ENCODE results near the gene MS4A10. TPM values are rescaled to one million over a fixed set of nuclear protein-coding genes. Genes with fewer than 3 reads are reported as not detected.

The MS4A10 gene
- total and polyA plus RNA-seq, 10 of the 15 experiments (the other 5 are each of a cell fraction or from before 2014, with no cell fraction given), result not detected

- TF ChIP-seq MTA2 (IDR thresholded peaks at IDR 0.05; ENCODE audit: low read depth), result no peak
- peak; percentile 66 for TF ChIP-seq RELB (IDR thresholded peaks at IDR 0.05; ENCODE audit: low read depth)
- peak in 1 of 2 experiments; percentile 18; a peak in 1 of 4 replicates for TF ChIP-seq EP300 (IDR thresholded peaks at IDR 0.05; ENCODE audit: borderline replicate concordance in 1 of 2, control insufficient read depth in 1 of 2, low read depth in 2 of 2, low read length in 2 of 2)
- 0 out of 2 replicates have a peak, but pooled peaks have one; percentile 46 for TF ChIP-seq RFX5 (IDR thresholded peaks at IDR 0.05; ENCODE audit: low read depth, low read length)
- no peak; the same call in 1 of the 2 replicates for TF ChIP-seq MTA3 (IDR thresholded peaks at IDR 0.05; ENCODE audit: borderline replicate concordance, low read length)
- peak; percentile 43; the same call in 1 of the 2 replicates for TF ChIP-seq LARP7 (IDR thresholded peaks at IDR 0.05)
- no peak for TF ChIP-seq SPI1 (IDR thresholded peaks at IDR 0.05; ENCODE audit: borderline replicate concordance, insufficient read depth, low read depth, low read length)
- no peak for TF ChIP-seq SREBF2 (IDR thresholded peaks at IDR 0.05; ENCODE audit: low read length)
- TF ChIP-seq EZH2 (IDR thresholded peaks at IDR 0.05; ENCODE audit: borderline replicate concordance, control insufficient read depth, low read depth, low read length), result no peak
- TF ChIP-seq NFIC (IDR thresholded peaks at IDR 0.05; ENCODE audit: low read depth, low read length), result no peak
- no peak for TF ChIP-seq PRDM15 (CRISPR knock-in tag; IDR thresholded peaks at IDR 0.05)
- TF ChIP-seq ZNF207 (IDR thresholded peaks at IDR 0.05; ENCODE audit: borderline replicate concordance), result peak; percentile 89; the same call in 1 of the 2 replicates
- peak; percentile 89 for TF ChIP-seq PKNOX1 (IDR thresholded peaks at IDR 0.05)
- no peak for TF ChIP-seq FOS (IDR thresholded peaks at IDR 0.05; ENCODE audit: borderline replicate concordance, extremely low read depth, insufficient read length)
- TF ChIP-seq HDAC6 (IDR thresholded peaks at IDR 0.05; ENCODE audit: unreplicated experiment), result no peak
- TF ChIP-seq NR2F1 (conservative IDR thresholded peaks at IDR 0.05), result 0 out of 2 replicates have a peak, but pooled peaks have one; percentile 14
- TF ChIP-seq HDAC2 (IDR thresholded peaks at IDR 0.05), result no peak
- TF ChIP-seq ZSCAN29 (IDR thresholded peaks at IDR 0.05), result no peak
- peak; percentile 87 for TF ChIP-seq FOXK2 (IDR thresholded peaks at IDR 0.05)
- TF ChIP-seq BCL3 (IDR thresholded peaks at IDR 0.05; ENCODE audit: borderline replicate concordance, insufficient read depth, low read depth, low read length, poor library complexity, severe bottlenecking), result peak; percentile 33
- peak; percentile 64 for TF ChIP-seq RUNX3 (IDR thresholded peaks at IDR 0.05; ENCODE audit: low read length)
These were observed 56.9 kb downstream of the MS4A10 start, which contains the start of gene CCDC86 (continued) for GRCh38 chr11:60841797-60842667.
